Stimulated activated CD8-positive, alpha-beta memory T cell treated with anti-CD3 and anti-CD28 coated beads, Interleukin-4, amount 100 ng/mL, for 48 hours (primary cell): Measurements from ENCODE around the gene PLEKHB1.

Experiments
- DNase-seq: peaks from one replicate; pipeline ENCODE4 v3.0.0-alpha.2; 2020

PLEKHB1 gene

GRCh38 chr11:73693899-73694525, 47.6 kb downstream of the PLEKHB1 start:
- DNase-seq, result no peak

GRCh38 chr11:73705053-73705452, 58.7 kb downstream of the PLEKHB1 start:
- DNase-seq, result no peak

- DNase-seq, result no peak
Measured at GRCh38 chr11:73710964-73711363, 64.6 kb downstream of the PLEKHB1 start.
